Limb (tissue), 2 donors: ENCODE data around the gene DENND5A.

ENCODE experiments used
- DNase-seq, 2 donors: peaks; one replicate each; pipeline ENCODE4 v3.0.0-alpha.2; 2016; ENCODE audit errors: extremely low spot score in 2 of 2

DENND5A gene

GRCh38 chr11:9265211-9266131, at the start of gene DENND5A:
Gene DENND5A, minus strand, starts transcription at chr11:9265350. Its CDS starts 281 bp downstream, at chr11:9265069.
- peak; percentile 88 to 93 for DNase-seq

- DNase-seq, result peak; percentile 97 to 99
These were observed 49.3 kb upstream of the DENND5A start, which contains the start of gene TMEM41B for GRCh38 chr11:9314291-9315077. Gene TMEM41B, minus strand, starts transcription at chr11:9314593. Its CDS starts 152 bp downstream, at chr11:9314441.

- no peak for DNase-seq
These were observed 48.6 kb upstream of the DENND5A start for GRCh38 chr11:9313648-9314290.

- no peak for DNase-seq
These were observed 45.4 kb upstream of the DENND5A start for GRCh38 chr11:9310485-9311090.

- no peak for DNase-seq
These were observed 39.0 kb upstream of the DENND5A start for GRCh38 chr11:9304178-9304577.

- DNase-seq, result no peak
These were observed 37.3 kb upstream of the DENND5A start for GRCh38 chr11:9302448-9302847.

- no peak for DNase-seq
These were observed 36.6 kb upstream of the DENND5A start for GRCh38 chr11:9301720-9302119.

- no peak for DNase-seq
These were observed 28.5 kb upstream of the DENND5A start for GRCh38 chr11:9293646-9294045.

- no peak for DNase-seq
These were observed 20.9 kb upstream of the DENND5A start for GRCh38 chr11:9285850-9286587.

- no peak for DNase-seq
These were observed 15.6 kb upstream of the DENND5A start for GRCh38 chr11:9280655-9281301.

- DNase-seq, result no peak
These were observed 12.0 kb upstream of the DENND5A start for GRCh38 chr11:9277176-9277575.

- DNase-seq, result no peak
These were observed 11.4 kb upstream of the DENND5A start for GRCh38 chr11:9276571-9276970.

- peak in 1 of 2 donors; percentile 36 for DNase-seq
These were observed 9.5 kb upstream of the DENND5A start for GRCh38 chr11:9274499-9275258.

- no peak for DNase-seq
These were observed 8.5 kb upstream of the DENND5A start for GRCh38 chr11:9273376-9274336.

GRCh38 chr11:9269492-9270013, 4.4 kb upstream of the DENND5A start:
- DNase-seq, result no peak

GRCh38 chr11:9267680-9268079, 2.5 kb upstream of the DENND5A start:
- no peak for DNase-seq

- no peak for DNase-seq
These were observed 1.8 kb upstream of the DENND5A start for GRCh38 chr11:9266926-9267325.
